Activated T-helper 1 cell treated with anti-CD3 and anti-CD28 coated beads, Interleukin-12 subunit alpha, Interleukin-12 subunit beta, Interleukin-2, Interleukin-4 antibody, amounts not matched to agents 30 ng/mL and 10 ng/mL and 1 ng/mL, durations not matched to agents 14 hours and 24 hours and 36 hours (primary cell): Measurements from ENCODE around the gene MARCHF3. TPM values are rescaled to one million over a fixed set of nuclear protein-coding genes. Genes with fewer than 3 reads are reported as not detected.

Source experiments
- DNase-seq: peaks from one replicate; pipeline ENCODE4 v3.0.0; 2021; ENCODE audit warnings: low spot score
- H3K27ac Mint-ChIP-seq: one replicate; pipeline ENCODE4 v1.8.0; 2021; ENCODE audit warnings: mild to moderate bottlenecking, mixed read lengths
- H3K27me3 Mint-ChIP-seq: one replicate; pipeline ENCODE4 v1.8.0; 2022; ENCODE audit warnings: mild to moderate bottlenecking, moderate library complexity, mixed read lengths; ENCODE audit not compliant: insufficient read depth
- H3K36me3 Mint-ChIP-seq: one replicate; pipeline ENCODE4 v1.8.0; 2021; ENCODE audit warnings: low read depth, mixed read lengths
- H3K4me1 Mint-ChIP-seq: one replicate; pipeline ENCODE4 v1.8.0; 2021; ENCODE audit warnings: low read depth, mixed read lengths
- H3K4me3 Mint-ChIP-seq: one replicate; pipeline ENCODE4 v1.8.0; 2021; ENCODE audit warnings: mild to moderate bottlenecking, moderate library complexity, mixed read lengths
- H3K9me3 Mint-ChIP-seq: one replicate; pipeline ENCODE4 v1.8.0; 2021; ENCODE audit warnings: mixed read lengths
- intact Hi-C: fragments of 100-400 bp; cut with micrococcal nuclease; formaldehyde crosslinking; loops from one replicate; pipeline ENCODE4 v1.15.1; 2024
- total RNA-seq: library from RNA; stranded (reverse); gene quantifications from 2 replicates; pipeline ENCODE4 v1.2.3, GENCODE V29; 2022

The MARCHF3 gene
- 5.2 and 5.9 TPM in 2 replicates for total RNA-seq

- Mint-ChIP-seq H3K4me3 (peak within 1 kb of the TSS; percentile 89), H3K27me3 (peaks cover 32% of the 10 kb centered on the region), H3K4me1 (peaks cover 30% of the 10 kb centered on the region), H3K36me3 (peaks cover 5% of the 10 kb centered on the region), H3K9me3 (no peaks in the 10 kb centered on the region), H3K27ac (peak within 1 kb of the TSS; percentile 69)
- peak; percentile 96 for DNase-seq
- intact Hi-C loops: loop anchor here (1.0 to 10.0 kb wide), 11 partner anchors 42 to 608 kb away; partner anchors contain the start of genes C5orf63, GRAMD2B and PRRC1
These were observed at the start of gene MARCHF3 for GRCh38 chr5:127030259-127031146. MARCHF3 (minus strand) TSS chr5:127030558; CDS start chr5:126918171, 112,387 bp downstream.

DNA sequence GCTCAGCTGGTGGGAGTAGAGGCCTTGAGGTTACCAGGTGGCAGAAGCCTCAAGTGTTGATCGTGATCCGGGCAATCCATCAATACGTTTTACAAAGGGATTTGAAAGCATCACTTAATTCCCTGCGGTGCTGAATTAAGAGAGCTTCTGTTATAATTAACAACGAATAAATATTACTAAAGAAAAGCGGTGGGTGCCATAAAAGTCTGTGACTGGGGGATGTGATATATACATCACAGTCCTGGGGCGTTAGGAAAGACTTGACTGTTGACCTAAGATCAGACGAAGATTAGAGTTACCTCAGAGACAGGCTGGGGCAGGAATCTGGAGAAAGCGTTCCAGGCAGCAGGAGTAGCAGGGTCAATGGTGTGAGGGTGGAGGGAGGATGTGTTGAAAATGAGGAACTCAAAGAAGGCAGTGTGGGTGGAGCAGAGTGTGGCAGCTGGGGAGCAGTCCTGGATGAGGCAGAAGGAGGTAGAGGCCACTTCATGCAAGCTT lies 49.7 kb upstream of the MARCHF3 start:
- no peak overlapping the region for H3K4me3 Mint-ChIP-seq
- intact Hi-C loops: no loop called here

GRCh38 chr5:127077366-127077765 lies 47.0 kb upstream of the MARCHF3 start:
- H3K27ac Mint-ChIP-seq: no peak overlapping the region
- H3K27me3 Mint-ChIP-seq: peaks cover 3% of the 10 kb centered on the region
- peaks cover 20% of the 10 kb centered on the region for H3K4me1 Mint-ChIP-seq
- no peak overlapping the region for H3K4me3 Mint-ChIP-seq
- no peaks in the 10 kb centered on the region for H3K9me3 Mint-ChIP-seq
- H3K36me3 Mint-ChIP-seq: no peaks in the 10 kb centered on the region
- no peak for DNase-seq
- intact Hi-C loops: no loop called here

More for the DNA sequence above, 49.7 kb upstream of the MARCHF3 start:
- Mint-ChIP-seq H3K9me3 (no peaks in the 10 kb centered on the region), H3K27ac (no peak overlapping the region), H3K4me1 (peaks cover 6% of the 10 kb centered on the region), H3K27me3 (peaks cover 6% of the 10 kb centered on the region), H3K36me3 (no peaks in the 10 kb centered on the region)
- DNase-seq: no peak

DNA sequence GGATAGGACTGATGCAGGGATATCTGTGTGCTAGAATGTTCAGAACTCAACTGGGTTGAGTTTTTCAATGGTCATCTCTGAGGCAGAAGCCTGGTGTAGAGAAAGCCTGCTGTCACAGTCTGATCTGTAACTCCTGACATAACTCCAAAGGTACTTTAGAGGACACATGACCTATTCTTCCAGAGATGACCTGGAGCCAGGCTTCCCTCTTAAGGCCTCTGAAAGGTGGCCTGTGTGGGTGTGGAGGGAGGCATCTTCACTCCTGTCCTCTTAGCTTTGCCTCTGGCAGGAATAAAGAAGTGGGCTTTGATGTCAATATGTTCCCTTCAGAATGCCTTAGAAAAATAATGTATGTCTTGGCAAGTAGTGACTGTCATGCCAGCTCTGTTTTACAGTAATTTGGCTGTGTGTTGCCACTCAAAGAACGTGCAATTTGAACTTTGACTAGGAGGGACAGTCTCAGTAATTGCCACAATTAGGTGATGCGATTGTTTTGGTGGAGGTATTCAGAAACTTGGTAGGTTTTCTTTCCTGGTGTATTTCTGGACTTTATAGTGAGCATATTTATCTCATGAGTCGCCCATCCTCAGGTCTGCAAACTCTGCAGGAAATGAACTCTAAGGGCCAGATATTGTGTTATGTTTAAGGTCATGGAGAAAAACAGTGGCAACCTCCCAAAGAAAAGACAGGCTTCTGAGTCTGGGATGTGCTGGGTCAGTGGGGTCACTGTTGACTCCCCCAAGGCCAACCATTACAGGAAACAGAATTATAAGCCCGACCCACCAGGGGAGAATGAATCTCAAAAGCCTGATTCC lies 46.2 kb upstream of the MARCHF3 start:
- H3K27ac Mint-ChIP-seq: no peak overlapping the region
- intact Hi-C loops: no loop called here
- no peak overlapping the region for H3K4me3 Mint-ChIP-seq
- DNase-seq: no peak
- H3K4me1 Mint-ChIP-seq: peaks cover 22% of the 10 kb centered on the region
- peaks cover 3% of the 10 kb centered on the region for H3K27me3 Mint-ChIP-seq
- no peaks in the 10 kb centered on the region for H3K36me3 Mint-ChIP-seq
- H3K9me3 Mint-ChIP-seq: no peaks in the 10 kb centered on the region

GRCh38 chr5:127074466-127074865 lies 44.1 kb upstream of the MARCHF3 start:
- peaks cover 2% of the 10 kb centered on the region for H3K36me3 Mint-ChIP-seq
- H3K4me1 Mint-ChIP-seq: peaks cover 22% of the 10 kb centered on the region
- no peaks in the 10 kb centered on the region for H3K27me3 Mint-ChIP-seq
- no peak overlapping the region for H3K4me3 Mint-ChIP-seq
- H3K9me3 Mint-ChIP-seq: no peaks in the 10 kb centered on the region
- intact Hi-C loops: loop anchor here (5.0 kb wide), 3 partner anchors 102 to 222 kb away; no protein-coding TSS in a partner anchor
- no peak for DNase-seq
- H3K27ac Mint-ChIP-seq: no peak overlapping the region

- Mint-ChIP-seq H3K27ac (peak within 1 kb of the TSS; percentile 88), H3K4me3 (peak within 1 kb of the TSS; percentile 92), H3K27me3 (no peaks in the 10 kb centered on the region), H3K4me1 (peaks cover 22% of the 10 kb centered on the region), H3K9me3 (no peaks in the 10 kb centered on the region), H3K36me3 (peaks cover 8% of the 10 kb centered on the region)
- DNase-seq: peak; percentile 66
- intact Hi-C loops: loop anchor here (1.0 to 5.0 kb wide), 5 partner anchors 43 to 221 kb away; partner anchors contain the start of gene MARCHF3
These were observed 42.8 kb upstream of the MARCHF3 start, which contains the start of gene C5orf63 for GRCh38 chr5:127072861-127073846. C5orf63 (minus strand) TSS chr5:127073502; CDS start chr5:127058995, 14,507 bp downstream.

DNA sequence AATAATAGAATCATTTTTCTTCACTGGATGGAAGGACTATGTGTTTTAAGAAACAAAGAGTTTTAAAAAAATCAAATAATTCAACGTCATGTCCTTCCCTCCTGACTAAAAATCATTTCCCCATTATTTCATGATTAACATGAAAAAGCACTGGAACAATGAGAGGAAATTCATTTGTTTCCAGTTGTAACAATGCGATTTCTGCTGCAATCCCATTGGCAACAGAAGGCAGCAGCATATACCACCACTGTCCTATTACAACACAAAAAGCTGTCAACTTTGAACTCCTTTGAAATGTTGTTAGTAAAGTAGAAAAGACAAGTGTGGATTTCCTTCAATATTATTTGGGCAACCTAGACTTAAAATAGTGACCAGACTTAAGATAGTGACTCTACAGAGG lies 39.9 kb upstream of the MARCHF3 start:
- intact Hi-C loops: loop anchor here (5.0 kb wide), 3 partner anchors 98 to 218 kb away; no protein-coding TSS in a partner anchor
- H3K36me3 Mint-ChIP-seq: peaks cover 8% of the 10 kb centered on the region
- H3K27me3 Mint-ChIP-seq: no peaks in the 10 kb centered on the region
- DNase-seq: no peak
- no peaks in the 10 kb centered on the region for H3K9me3 Mint-ChIP-seq
- no peak overlapping the region for H3K27ac Mint-ChIP-seq
- peaks cover 15% of the 10 kb centered on the region for H3K4me1 Mint-ChIP-seq
- H3K4me3 Mint-ChIP-seq: no peak overlapping the region

DNA sequence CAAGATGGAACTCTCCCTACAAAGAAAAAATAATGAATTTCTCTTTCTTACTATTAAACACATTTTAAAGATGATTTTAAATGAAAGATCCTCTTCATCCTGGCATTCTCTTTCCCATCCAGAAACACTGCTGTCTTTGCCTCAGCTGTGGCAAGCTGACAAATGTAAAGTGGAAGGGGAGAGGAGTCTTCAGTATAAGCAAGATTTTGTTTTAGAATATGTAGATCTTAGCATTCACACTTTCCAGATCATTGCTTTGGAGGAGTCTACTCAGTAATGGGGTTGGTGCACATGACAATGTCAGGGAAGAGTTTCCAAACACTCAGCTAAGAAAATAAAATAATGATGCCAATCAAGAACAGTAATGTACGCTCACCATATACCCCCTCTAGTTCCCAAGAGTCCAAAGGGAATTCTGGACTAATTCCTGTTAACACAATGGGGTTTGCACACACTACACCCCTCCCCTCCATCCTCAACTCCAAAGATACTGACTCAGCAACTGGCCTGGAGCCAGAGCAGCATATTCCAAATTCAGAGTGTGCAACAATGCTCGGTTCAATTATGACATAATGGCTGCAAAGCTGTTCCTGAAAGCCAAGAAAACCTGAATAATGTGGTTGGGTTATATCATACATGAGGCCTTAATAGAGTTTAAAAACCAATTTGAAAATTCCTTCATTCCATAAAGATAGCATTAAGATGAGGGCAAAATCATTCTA lies 38.3 kb upstream of the MARCHF3 start:
- Mint-ChIP-seq H3K9me3 (no peaks in the 10 kb centered on the region), H3K27ac (no peak overlapping the region), H3K36me3 (peaks cover 8% of the 10 kb centered on the region), H3K4me1 (peaks cover 15% of the 10 kb centered on the region), H3K27me3 (no peaks in the 10 kb centered on the region), H3K4me3 (no peak overlapping the region)
- DNase-seq: no peak
- intact Hi-C loops: no loop called here

- Mint-ChIP-seq H3K4me1 (peaks cover 5% of the 10 kb centered on the region), H3K4me3 (no peak overlapping the region), H3K9me3 (no peaks in the 10 kb centered on the region), H3K36me3 (peaks cover 8% of the 10 kb centered on the region), H3K27me3 (no peaks in the 10 kb centered on the region), H3K27ac (no peak overlapping the region)
- no peak for DNase-seq
- intact Hi-C loops: no loop called here
These were observed 36.4 kb upstream of the MARCHF3 start for GRCh38 chr5:127066721-127067120.

DNA sequence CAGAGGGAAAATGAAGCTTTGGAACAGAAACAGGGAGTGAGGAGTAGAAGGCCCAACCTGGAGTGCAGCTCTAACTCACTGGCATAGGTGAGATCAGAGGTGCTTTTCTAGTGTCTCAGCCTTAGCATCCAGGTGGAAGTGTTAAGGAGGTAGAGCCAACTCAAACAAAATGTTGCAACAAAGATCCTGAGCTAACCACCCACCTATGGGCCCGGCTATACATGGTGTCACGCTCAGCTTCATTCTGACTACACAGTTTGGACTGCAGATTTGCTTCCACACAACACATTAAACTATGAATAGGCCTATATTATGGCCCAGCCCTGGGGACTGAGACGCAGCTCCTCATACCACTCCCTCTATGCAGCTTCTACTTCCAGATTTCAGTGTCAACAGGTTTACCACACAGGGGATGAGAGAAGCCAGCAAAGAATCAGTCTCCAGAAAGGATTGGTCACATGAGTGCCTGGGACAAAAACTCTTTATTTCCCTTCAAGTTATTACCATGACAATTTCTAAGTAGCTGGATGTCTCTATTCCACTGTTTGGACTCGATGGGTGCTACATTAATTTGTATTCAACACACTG lies 34.0 kb upstream of the MARCHF3 start:
- H3K36me3 Mint-ChIP-seq: peaks cover 8% of the 10 kb centered on the region
- no peak overlapping the region for H3K4me3 Mint-ChIP-seq
- no peak for DNase-seq
- no peaks in the 10 kb centered on the region for H3K9me3 Mint-ChIP-seq
- intact Hi-C loops: no loop called here
- H3K27ac Mint-ChIP-seq: no peak overlapping the region
- peaks cover 26% of the 10 kb centered on the region for H3K4me1 Mint-ChIP-seq
- no peaks in the 10 kb centered on the region for H3K27me3 Mint-ChIP-seq

DNA sequence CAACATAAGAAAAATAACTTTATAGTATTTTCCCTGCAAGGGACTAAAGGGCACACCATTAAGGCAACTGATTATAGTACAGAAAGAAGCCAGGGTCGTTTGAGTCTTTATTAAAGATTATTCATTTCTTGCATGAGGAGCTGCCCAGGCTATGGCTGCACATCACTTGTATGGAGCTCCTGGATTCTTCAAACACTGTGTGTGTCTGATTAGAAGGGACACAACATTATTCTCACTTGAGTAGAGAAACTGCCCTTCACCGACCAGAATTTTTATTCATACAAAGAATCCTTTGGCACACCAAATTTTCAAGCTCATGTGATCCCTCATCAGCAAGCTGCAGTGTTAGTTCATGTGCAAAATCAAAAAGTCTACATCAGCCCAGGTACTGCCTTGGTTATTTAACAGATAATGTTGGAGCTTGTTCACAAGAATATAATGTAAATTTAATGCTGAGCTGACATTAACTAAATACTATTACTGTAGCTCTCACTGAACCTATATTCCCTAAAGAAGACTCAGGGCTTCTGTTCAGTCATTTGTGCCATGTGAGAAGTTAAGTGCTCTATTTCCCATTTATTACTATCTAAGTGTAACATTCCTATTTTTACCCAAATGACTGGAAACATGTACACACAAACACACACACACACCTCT lies 33.0 kb upstream of the MARCHF3 start:
- intact Hi-C loops: no loop called here
- Mint-ChIP-seq H3K4me3 (no peak overlapping the region), H3K4me1 (peaks cover 26% of the 10 kb centered on the region), H3K27me3 (no peaks in the 10 kb centered on the region), H3K9me3 (no peaks in the 10 kb centered on the region), H3K27ac (no peak overlapping the region), H3K36me3 (peaks cover 4% of the 10 kb centered on the region)
- DNase-seq: no peak
